Lung (tissue), 12 donors: ENCODE measurements around the gene HACD2. TPM values are rescaled to one million over a fixed set of nuclear protein-coding genes. Genes with fewer than 3 reads are reported as not detected.

Experiments
- ATAC-seq: fragments of 200-7000 bp; cut with Tn5 transposase; one replicate; pipeline ENCODE4 v1.9.1; 2020; ENCODE audit warnings: moderate number of reproducible peaks; ENCODE audit not compliant: insufficient read depth, low FRiP score
- DNase-seq, 3 donors: peaks; one replicate each; pipeline ENCODE4 v3.0.0-alpha.2; 2013 to 2017
- H3K27ac ChIP-seq, 2 donors: one replicate each; pipeline ENCODE4 v1.5.1; 2013; ENCODE audit warnings: mild to moderate bottlenecking in 2 of 2, moderate library complexity in 2 of 2, control low read depth in 1 of 2, inconsistent platforms in 1 of 2, low read depth in 1 of 2, low read length in 1 of 2
- H3K27me3 ChIP-seq, 3 donors: one replicate each; pipeline ENCODE4 v1.5.1; 2013; ENCODE audit warnings: low read length in 2 of 3; ENCODE audit not compliant: control insufficient read depth in 3 of 3, insufficient read depth in 3 of 3
- H3K36me3 ChIP-seq, 4 donors: one replicate each; pipeline ENCODE4 v1.5.1; 2013; ENCODE audit warnings: low read length in 4 of 4, mild to moderate bottlenecking in 1 of 4, moderate library complexity in 1 of 4; ENCODE audit not compliant: control insufficient read depth in 4 of 4, insufficient read depth in 4 of 4
- H3K4me1 ChIP-seq, 5 donors: one replicate each; pipeline ENCODE4 v1.5.1; 2013; ENCODE audit warnings: low read length in 5 of 5, mild to moderate bottlenecking in 2 of 5, moderate library complexity in 1 of 5; ENCODE audit not compliant: control insufficient read depth in 5 of 5, insufficient read depth in 5 of 5
- H3K4me3 ChIP-seq: one replicate; pipeline ENCODE4 v1.5.1; 2013; ENCODE audit warnings: mild to moderate bottlenecking, control low read depth, moderate library complexity
- H3K9ac ChIP-seq, 2 donors: one replicate each; pipeline ENCODE4 v1.5.1; 2013; ENCODE audit warnings: low read length in 2 of 2, control low read depth in 1 of 2; ENCODE audit not compliant: insufficient read depth in 1 of 2
- H3K9me3 ChIP-seq, 4 donors: one replicate each; pipeline ENCODE4 v1.5.1; 2013; ENCODE audit warnings: low read length in 3 of 4, mild to moderate bottlenecking in 1 of 4, moderate library complexity in 1 of 4; ENCODE audit not compliant: control insufficient read depth in 4 of 4, insufficient read depth in 3 of 4
- WGBS, 2 donors: extraction: QIAGEN DNeasy Blood & Tissue Kit; methylation state at CpG; one replicate each; pipeline ENCODE4 v1.1.7; 2013; 5-methylcytosine and 5-hydroxymethylcytosine counted together
- polyA plus RNA-seq, 2 donors: library from polyadenylated mRNA; stranded (reverse); fragments of 200-250 nt; gene quantifications; one replicate each; pipeline ENCODE4 v1.2.1, GENCODE V29; 2013
- total RNA-seq, 2 donors: library from RNA; depleted of rRNA in 1 of 2; stranded (reverse); fragments of >200 nt in 1 of 2; gene quantifications; one replicate each; pipeline ENCODE4 v1.2.1, GENCODE V29; 2014 to 2021
- TF ChIP-seq, protein P1 (sequence below): IDR thresholded peaks from 2 replicates; pipeline ENCODE4 v1.5.1; 2012; ENCODE audit warnings: mild to moderate bottlenecking; ENCODE audit errors: control extremely low read depth, extremely low read depth
- donor health status: control.
- donor health status: control.
- donor health status: Bipolar disorder and iron deficiency.
- donor health status: healthy.
- donor health status: DM: yes; HTN: yes; CAD: no.

Gene HACD2
- total and polyA plus RNA-seq, 4 donors: 17.1 to 40.7 (median 28.2) TPM

DNA sequence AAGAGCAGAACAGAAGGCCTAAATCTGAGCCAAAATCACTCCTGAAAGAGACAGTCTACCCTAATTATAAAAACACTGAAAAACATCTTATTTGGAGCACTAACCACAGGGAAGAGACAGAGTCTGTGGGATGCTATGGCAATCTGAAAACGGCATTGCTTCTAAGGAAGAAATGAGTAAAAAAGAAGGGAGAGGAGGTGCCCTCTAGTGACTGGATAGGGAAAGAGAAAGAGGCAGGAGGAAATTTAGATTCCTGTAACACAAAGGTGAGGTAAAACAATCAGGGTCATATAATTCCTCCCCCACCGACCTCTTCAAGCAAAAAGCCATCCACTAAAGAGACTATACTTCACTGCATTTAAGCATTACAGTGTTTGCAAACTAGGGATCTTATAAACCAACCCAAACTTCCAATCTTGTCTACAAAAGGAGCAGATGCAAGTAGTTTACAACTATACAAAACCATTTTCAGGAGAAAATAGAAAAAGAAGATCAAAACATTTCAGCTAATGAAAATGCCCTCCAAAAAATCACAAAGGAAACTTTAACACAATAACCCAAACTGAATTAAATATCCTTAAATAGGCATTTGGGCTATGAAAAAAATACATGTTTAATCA lies 32.6 kb downstream of the HACD2 start:
- Histone ChIP-seq H3K9me3 (peaks cover 0 to 5% (median 2%) of the 10 kb centered on the region in 4 donors), H3K36me3 (peaks cover 5 to 11% (median 9%) of the 10 kb centered on the region in 4 donors), H3K27ac (no peak overlapping the region), H3K27me3 (no peaks in the 10 kb centered on the region), H3K9ac (no peak overlapping the region), H3K4me1 (peaks cover 0 to 13% (median 0%) of the 10 kb centered on the region in 5 donors), H3K4me3 (no peak overlapping the region)
- no peak for ATAC-seq
- TF ChIP-seq, protein P1, sequence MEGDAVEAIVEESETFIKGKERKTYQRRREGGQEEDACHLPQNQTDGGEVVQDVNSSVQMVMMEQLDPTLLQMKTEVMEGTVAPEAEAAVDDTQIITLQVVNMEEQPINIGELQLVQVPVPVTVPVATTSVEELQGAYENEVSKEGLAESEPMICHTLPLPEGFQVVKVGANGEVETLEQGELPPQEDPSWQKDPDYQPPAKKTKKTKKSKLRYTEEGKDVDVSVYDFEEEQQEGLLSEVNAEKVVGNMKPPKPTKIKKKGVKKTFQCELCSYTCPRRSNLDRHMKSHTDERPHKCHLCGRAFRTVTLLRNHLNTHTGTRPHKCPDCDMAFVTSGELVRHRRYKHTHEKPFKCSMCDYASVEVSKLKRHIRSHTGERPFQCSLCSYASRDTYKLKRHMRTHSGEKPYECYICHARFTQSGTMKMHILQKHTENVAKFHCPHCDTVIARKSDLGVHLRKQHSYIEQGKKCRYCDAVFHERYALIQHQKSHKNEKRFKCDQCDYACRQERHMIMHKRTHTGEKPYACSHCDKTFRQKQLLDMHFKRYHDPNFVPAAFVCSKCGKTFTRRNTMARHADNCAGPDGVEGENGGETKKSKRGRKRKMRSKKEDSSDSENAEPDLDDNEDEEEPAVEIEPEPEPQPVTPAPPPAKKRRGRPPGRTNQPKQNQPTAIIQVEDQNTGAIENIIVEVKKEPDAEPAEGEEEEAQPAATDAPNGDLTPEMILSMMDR: no peak
- 25 to 32% methylated on average over 2 of the region's 2 CpGs for WGBS, 2 donors
- no peak for DNase-seq

DNA sequence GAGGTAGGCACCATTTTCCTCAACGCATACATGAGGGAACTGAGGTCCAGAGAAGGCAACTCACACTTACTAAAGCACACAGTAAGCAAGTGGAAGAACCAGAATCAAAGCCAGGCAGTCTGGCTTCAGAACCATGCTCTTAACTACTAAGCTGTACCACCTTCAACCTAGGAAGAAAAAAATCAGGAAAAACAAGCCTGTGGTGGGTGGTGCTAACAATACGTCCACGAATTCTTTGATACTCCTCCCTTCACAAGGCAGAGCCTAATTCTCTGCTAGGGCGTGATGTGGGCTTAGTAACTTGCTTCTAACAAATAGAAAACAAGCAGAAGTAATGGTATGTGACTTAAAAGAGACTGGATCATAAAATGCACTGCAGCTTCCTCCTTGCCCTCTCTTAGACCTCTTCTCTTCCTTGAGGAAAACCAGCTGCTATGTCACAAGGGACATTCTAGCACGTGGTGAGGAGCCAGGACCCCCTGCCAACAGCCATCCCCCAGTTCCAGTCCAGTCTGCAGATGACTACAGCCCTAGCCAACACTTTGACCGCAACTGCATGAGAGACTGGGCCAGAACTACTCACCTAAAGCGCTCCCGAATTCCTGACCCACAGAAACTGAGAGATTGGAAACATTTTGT lies 36.9 kb downstream of the HACD2 start:
- no peak overlapping the region for H3K27ac ChIP-seq
- ATAC-seq: no peak
- peak; percentile 83 to 90 (median 89) for DNase-seq

DNA sequence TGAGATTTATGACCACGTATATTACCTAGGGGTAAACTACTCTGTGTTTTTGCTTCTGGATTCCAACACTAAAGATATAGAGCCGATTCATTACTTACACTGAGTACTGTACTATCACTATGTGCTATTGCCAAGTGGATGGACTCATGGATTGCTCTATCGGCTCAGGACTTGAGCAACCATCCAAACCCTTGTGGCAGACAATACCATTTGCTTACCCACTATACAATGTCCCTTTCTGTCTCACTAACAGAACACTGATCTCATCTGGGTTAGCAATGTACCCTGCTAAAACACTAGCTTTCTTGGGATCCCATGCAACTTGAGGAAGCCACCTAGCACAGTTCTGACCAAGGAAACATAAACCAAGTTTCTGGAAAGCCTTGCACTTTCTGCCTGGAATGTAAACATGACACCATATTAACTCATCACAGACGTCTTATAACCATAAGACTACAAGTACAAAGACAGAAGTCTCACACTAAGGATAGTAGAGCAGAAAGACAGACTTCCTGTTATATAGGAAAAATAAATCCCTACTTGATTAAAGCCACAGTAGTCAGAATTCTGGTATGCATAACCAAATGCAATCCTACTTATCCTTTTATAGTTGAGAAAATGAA lies 38.6 kb downstream of the HACD2 start:
- DNase-seq: peak in 2 of 3 donors; percentile 36 to 38
- no peaks in the 10 kb centered on the region for H3K27me3 ChIP-seq
- WGBS, 2 donors: 82% methylated on average over 4 of the region's 4 CpGs
- H3K9me3 ChIP-seq: no peaks in the 10 kb centered on the region
- no peak overlapping the region for H3K9ac ChIP-seq
- TF ChIP-seq, protein P1: no peak
- peaks cover 3 to 11% (median 8%) of the 10 kb centered on the region in 4 donors for H3K36me3 ChIP-seq
- no peak for ATAC-seq
- H3K27ac ChIP-seq: no peak overlapping the region
- H3K4me1 ChIP-seq: peaks cover 0 to 26% (median 0%) of the 10 kb centered on the region in 5 donors
- H3K4me3 ChIP-seq: no peak overlapping the region

More for the DNA sequence above, 36.9 kb downstream of the HACD2 start:
- Histone ChIP-seq H3K9me3 (peaks cover 0 to 2% (median 0%) of the 10 kb centered on the region in 4 donors), H3K36me3 (peaks cover 3 to 11% (median 8%) of the 10 kb centered on the region in 4 donors), H3K4me3 (no peak overlapping the region), H3K9ac (peak overlapping the region in 1 of 2 donors; percentile 8), H3K27me3 (no peaks in the 10 kb centered on the region), H3K4me1 (peaks cover 0 to 26% (median 0%) of the 10 kb centered on the region in 5 donors)
- WGBS, 2 donors: 77 to 80% methylated on average over 8 of the region's 8 CpGs
- TF ChIP-seq, protein P1: no peak
